Activated CD8-positive, alpha-beta memory T cell treated with anti-CD3 and anti-CD28 coated beads, Interleukin-2, amount 50 U/mL, for 48 hours (primary cell): ENCODE results near the gene WDR12.
A peak's percentile ranks its signal among the peaks of the same experiment; 100 is the strongest.
"Not testable (repeated sequence)": the region's sequence is repeated elsewhere in the genome, so short reads cannot be mapped to it uniquely, and the experiment has no call there.

ENCODE experiments used
- DNase-seq: peaks from one replicate; pipeline ENCODE4 v3.0.0-alpha.2; 2020

The WDR12 gene

DNA sequence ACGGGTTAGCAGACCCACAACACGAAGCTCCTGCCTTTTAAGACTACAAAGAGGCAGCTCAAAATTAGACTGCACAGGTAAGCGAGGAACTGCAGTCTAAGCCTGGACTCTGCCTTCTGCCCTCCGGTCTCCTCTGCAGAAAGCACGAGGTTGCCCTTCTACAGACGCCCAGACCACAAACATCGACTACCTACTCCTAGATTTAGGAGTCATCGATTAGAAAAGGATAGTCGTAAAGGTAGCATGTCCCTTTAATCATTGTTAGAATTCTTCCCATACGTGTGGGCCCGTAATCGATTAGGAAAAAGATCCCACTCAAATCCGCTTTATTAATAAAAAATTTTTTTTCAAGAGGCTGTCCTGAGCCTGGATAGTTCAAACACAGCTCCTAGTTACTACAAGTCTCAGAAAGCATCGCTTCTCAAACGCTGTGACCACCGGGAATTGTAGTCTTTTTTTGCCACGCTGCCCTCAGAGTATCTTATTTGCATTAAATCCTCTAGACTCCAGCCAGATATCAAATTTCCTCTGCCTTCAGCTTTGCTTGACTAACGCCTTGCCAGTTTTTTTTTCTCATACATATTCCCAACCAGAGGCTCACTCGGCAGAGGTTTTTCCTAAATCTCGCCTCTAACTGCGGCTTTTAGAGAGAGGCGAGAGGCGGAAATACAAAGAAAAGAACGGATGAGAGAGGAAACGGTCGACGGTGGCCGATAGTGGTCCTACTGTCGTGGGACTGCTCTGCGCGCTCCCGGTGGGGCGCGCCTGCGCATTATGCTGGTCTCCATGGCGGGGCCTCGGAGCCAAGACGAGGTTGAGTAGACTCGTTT, at the start of gene WDR12, which contains the start of gene CARF:
Gene WDR12 (minus strand): TSS at position 162 of the 830 bp plus-strand sequence. CDS start 197 bp downstream, outside the sequence.
Gene CARF (plus strand): TSS at position 764 of the 830 bp plus-strand sequence. CDS start 29,628 bp downstream, outside the sequence.
- DNase-seq = peak; percentile 92

DNA sequence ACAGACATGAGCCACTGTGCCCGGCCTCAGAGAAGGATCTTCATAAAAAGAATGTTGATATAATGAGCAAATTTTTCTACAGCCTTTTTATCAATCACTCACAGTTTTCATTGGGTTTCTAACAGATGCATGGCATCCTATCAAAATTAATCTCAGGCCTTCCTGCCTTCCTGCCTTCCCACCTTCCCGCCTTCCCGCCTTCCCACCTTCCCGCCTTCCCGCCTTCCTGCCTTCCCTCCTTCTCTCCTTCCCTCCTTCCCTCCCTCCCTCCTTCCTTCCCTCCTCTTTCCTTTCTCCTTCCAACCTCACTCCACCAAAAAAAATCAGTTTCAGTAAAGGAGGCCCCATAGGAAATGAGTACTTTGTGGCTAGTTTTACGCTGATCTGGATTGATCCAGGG, 49.1 kb upstream of the WDR12 start:
- DNase-seq = no peak

- DNase-seq = no peak
Measured at GRCh38 chr2:202950592-202950991, 39.1 kb upstream of the WDR12 start.

GRCh38 chr2:202949333-202949732, 37.9 kb upstream of the WDR12 start:
- not testable (repeated sequence) for DNase-seq

- DNase-seq = no peak
Measured at GRCh38 chr2:202945497-202945896, 34.0 kb upstream of the WDR12 start.

DNA sequence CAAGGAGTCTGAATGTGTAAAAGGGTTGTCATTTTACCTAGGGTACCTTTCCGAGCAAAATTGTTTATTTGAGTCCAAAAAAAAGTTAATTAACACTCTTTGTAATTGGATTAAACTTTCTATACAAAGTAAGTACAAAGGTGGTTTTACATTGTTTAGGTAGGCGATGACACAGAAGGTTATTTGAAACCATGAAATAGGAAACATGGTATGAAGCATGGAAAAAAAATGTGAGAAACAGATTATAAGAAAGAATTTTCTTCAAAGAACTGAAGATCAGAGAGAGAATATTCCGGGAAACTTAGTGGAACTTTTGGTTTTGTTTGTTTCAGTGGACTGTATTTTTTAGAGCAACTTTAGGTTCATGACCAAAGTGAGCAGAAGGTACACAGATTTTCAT, 33.3 kb upstream of the WDR12 start:
- no peak for DNase-seq

GRCh38 chr2:202944408-202944807, 32.9 kb upstream of the WDR12 start:
- DNase-seq = no peak

- DNase-seq = no peak
Measured at GRCh38 chr2:202941771-202942170, 30.3 kb upstream of the WDR12 start.

GRCh38 chr2:202938960-202939359, 27.5 kb upstream of the WDR12 start:
- no peak for DNase-seq

DNA sequence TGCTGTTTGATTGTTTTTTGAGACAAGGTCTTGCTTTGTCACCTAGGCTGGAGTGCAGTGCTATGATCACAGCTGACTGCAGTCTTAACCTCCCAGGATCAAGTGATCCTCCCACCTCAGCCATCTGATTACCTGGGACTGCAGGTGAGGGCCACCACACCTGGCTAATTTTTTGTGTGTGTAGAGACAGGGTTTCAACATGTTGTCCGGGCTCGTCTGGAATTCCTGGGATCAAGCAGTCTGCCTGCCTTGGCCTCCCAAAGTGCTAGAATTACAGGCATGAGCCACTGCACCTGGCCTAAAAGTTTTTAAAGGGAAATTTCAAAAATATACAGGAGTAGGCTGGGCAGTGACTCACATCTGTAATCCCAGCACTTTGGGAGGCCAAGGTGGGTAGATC, 23.0 kb upstream of the WDR12 start:
- DNase-seq = no peak

GRCh38 chr2:202933958-202934357, 22.5 kb upstream of the WDR12 start:
- DNase-seq = no peak

- no peak for DNase-seq
Measured at GRCh38 chr2:202933139-202933510, 21.7 kb upstream of the WDR12 start.

DNA sequence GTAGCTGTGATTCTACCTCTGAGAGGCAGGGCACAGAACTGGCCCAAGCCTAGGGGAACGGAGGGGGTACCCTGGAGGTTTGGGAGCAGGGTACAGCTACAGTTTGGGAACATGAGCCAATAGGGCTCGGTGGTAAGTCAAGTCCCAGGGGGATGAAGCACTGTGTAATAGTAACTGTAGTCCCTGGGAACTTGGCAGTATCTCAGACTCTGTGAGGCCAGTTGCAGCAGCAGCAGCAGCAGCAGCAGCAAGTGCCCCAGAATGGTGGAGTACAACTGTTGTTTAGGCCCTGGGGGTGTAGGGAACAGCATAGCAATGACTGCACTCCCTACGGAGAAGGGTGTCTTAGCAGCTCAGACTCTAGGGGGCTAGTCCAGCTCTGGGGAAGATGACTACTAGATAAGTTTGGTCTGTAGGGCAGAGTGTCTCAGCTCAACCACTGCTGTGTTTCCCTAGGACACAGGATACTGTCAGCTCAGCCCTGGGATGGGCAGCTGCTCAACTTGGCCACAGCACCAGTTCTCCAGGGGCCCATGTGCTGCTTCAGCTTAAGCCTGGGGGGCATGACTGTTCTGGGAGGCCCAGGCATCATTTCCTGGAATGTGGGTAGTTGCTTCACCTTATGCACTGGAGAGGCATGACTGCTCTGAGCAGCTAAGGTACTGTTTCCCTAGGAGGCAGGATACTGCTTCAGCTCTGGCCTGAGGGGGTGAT, 21.1 kb upstream of the WDR12 start:
- no peak for DNase-seq

- no peak for DNase-seq
Measured at GRCh38 chr2:202918860-202919259, 7.4 kb upstream of the WDR12 start.

DNA sequence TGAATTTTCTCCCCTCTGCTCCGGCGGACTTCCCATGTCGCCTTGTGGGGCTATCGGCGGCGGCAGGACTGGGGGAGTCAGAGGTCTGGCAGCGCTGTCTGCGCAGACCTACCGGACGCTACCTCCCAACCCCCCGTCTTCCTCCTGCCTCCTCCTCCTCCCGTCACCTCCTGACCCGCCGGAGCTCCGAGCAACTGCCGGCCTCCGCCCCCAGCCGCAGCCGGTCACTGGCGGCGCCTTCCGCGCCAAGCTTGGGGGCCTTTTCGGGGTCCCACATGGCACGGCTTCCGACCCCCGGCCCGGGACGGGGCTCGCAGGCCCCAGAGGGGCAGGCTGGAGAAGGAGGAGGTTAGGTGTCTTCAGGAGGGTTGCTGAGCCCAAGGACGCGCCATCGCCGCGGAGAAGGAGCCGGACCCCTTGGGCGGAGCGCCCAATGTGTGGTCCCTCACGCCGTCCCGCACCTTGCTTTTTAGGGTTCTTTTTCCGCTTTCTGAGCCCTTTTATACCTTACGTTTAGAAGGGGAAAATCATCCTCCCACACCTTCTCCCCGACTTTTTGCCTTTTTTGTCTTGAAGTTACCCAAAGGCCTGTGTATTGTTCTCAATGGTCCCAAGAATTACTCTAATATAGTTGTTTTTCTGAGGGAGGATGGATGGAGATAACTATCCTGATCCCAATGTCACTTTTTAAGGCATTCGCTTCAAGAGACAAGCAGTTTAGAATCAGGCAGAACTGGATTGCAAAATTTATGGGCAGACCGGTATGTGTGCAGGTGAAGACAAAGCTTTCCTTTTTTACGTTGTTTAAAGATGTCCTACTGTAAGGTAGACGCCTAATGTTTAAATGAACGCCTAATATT, 1.1 kb upstream of the WDR12 start:
- not testable (repeated sequence) for DNase-seq

- DNase-seq = no peak
Measured at GRCh38 chr2:202911203-202911511, 316 bp downstream of the WDR12 start.

- no peak for DNase-seq
Measured at GRCh38 chr2:202910698-202911097, 775 bp downstream of the WDR12 start.

DNA sequence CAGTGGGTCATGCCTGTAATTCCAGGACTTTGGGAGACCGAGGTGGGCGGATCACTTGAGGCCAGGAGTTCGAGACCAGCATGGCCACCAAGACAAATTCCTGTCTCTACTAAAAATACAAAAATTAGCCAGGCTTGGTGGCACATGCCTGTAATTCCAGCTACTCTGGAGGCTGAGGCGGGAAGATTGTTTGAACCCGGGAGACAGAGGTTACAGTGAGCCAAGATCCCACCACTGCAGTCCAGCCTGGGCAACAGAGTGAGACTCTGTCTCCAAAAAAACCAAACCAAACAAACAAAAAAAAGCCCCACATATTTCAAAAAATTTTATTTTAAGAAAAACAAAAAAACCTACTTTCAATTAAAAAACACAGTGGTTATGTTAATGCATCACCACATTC, 1.2 kb downstream of the WDR12 start:
- DNase-seq = not testable (repeated sequence)

DNA sequence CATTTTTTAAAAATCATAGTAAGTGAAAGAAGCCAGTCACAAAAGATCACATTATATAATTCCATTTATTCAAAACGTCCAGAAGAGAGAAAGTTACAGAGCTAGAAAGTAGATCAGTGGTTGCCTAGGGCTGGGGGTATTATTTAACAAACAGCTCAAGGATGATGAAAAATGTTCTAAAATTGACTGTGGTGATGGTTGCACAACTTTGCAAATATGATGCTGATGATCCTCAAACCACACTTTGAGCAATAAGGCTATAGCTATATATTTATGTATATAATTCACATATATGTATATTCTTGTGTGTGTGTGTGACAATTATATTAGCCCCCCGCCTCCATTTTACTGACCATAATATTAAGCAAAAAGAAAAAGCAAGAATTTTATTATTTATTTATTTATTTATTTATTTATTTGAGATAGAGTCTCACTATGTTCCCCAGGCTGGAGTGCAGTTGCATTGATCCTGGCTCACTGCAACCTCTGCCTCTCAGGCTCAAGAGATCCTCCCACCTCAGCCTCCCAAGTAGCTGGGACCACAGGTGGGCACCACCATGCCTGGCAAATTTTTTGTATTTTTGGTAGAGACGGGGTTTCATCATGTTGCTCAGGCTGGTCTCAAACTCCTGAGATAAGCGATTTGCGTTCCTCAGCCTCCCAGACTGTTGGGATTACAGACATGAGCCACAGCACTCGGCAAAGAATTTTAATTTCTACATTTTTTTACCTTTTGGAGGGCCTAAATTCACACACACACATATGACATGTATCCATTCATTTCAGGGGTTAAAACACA, 1.9 kb downstream of the WDR12 start:
- DNase-seq = no peak

DNA sequence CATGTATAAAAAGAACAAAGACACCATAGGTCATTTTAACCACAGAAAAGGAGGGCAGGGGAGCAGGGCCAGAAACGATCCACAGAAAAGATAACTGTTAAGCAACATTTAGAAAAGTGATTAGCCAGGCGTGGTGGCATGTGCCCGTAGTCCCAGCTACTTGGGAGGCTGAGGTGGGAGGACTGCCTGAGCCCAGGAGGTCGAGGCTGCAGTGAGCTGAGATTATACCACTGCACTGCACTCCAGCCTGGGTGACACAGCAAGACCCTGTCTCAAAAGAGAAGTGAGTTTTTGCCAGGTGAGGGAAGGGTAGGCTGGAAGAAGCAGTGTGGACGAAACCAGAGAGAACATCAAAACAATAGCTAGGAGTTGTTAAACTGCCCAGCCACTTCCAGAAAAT, 3.3 kb downstream of the WDR12 start:
- no peak for DNase-seq

DNA sequence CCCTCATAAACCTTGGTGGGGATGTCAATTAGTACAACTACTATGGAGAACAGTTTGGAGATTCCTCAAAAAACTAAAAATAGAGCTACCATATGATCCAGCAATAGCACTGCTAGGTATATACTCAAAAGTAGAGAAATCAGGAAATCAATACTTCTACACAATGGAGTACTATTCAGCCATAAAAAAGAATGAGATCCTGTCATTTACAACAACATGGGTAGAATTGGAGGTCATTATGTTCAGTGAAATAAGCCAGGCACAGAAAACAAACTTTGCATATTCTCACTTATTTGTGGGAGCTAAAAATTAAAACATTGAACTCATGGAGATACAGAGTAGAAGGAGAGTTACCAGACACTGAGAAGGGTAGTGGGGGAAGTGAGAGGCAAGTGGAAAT, 6.0 kb downstream of the WDR12 start:
- DNase-seq = not testable (repeated sequence)

GRCh38 chr2:202885190-202885589, 26.3 kb downstream of the WDR12 start:
- DNase-seq = no peak
